Natural killer cell (primary cell): ENCODE data around the gene OSCP1. TPM values are rescaled to one million over a fixed set of nuclear protein-coding genes. Genes with fewer than 3 reads are reported as not detected.

Source experiments
- ATAC-seq, 3 donors: fragments of 150-1000 bp in 2 of 3; fragments of 200-7000 bp in 1 of 3; cut with Tn5 transposase; 1 replicate in 1 of 3; 2 replicates in 2 of 3; pipeline ENCODE4 v1.10.0; 2021; ENCODE audit warnings: mild to moderate bottlenecking in 2 of 3, moderate library complexity in 2 of 3
- DNase-seq, 2 donors: peaks; one replicate each; pipeline versions ENCODE4 v3.0.0 to v3.0.0-alpha.2; 2013 to 2021; ENCODE audit warnings: mixed read lengths in 1 of 2
- H3K27ac ChIP-seq: one replicate; pipeline ENCODE4 v1.5.1; 2013; ENCODE audit warnings: mild to moderate bottlenecking, low read length
- H3K27me3 ChIP-seq: one replicate; pipeline ENCODE4 v1.6.1; 2013; ENCODE audit warnings: low read length; ENCODE audit not compliant: control insufficient read depth, insufficient read depth
- H3K36me3 ChIP-seq: one replicate; pipeline ENCODE4 v1.6.1; 2013; ENCODE audit warnings: low read length; ENCODE audit not compliant: control insufficient read depth, insufficient read depth
- H3K4me1 ChIP-seq: one replicate; pipeline ENCODE4 v1.6.1; 2013; ENCODE audit warnings: low read length; ENCODE audit not compliant: control insufficient read depth, insufficient read depth
- H3K4me3 ChIP-seq: one replicate; pipeline ENCODE4 v1.5.1; 2013; ENCODE audit warnings: low read length
- H3K9me3 ChIP-seq: one replicate; pipeline ENCODE4 v1.6.1; 2013; ENCODE audit warnings: low read length; ENCODE audit not compliant: control insufficient read depth, insufficient read depth
- H3K27ac Mint-ChIP-seq, 2 donors: one replicate each; pipeline ENCODE4 v1.8.0; 2022; ENCODE audit warnings: mild to moderate bottlenecking in 2 of 2, mixed read lengths in 2 of 2, moderate library complexity in 1 of 2
- H3K27me3 Mint-ChIP-seq, 2 donors: one replicate each; pipeline ENCODE4 v1.8.0; 2022; ENCODE audit warnings: low read depth in 2 of 2, mixed read lengths in 2 of 2
- H3K36me3 Mint-ChIP-seq: one replicate; pipeline ENCODE4 v1.8.0; 2022; ENCODE audit warnings: mixed read lengths
- H3K4me1 Mint-ChIP-seq, 2 donors: one replicate each; pipeline ENCODE4 v1.8.0; 2022; ENCODE audit warnings: mixed read lengths in 2 of 2
- H3K4me3 Mint-ChIP-seq: one replicate; pipeline ENCODE4 v1.8.0; 2022; ENCODE audit warnings: mild to moderate bottlenecking, moderate library complexity, mixed read lengths
- H3K9me3 Mint-ChIP-seq, 2 donors: one replicate each; pipeline ENCODE4 v1.8.0; 2022; ENCODE audit warnings: mixed read lengths in 2 of 2
- CTCF ChIP-seq: fragments of 200-600 bp; IDR thresholded peaks from one replicate; pipeline ENCODE4 v1.8.0; 2022; ENCODE audit warnings: antibody characterized with exemption
- WGBS: methylation state at CpG from one replicate; pipeline ENCODE4 v1.1.7; 2013; ENCODE audit warnings: missing lambda C conversion rate; ENCODE audit not compliant: insufficient coverage; 5-methylcytosine and 5-hydroxymethylcytosine counted together
- intact Hi-C: fragments of 100-400 bp; cut with micrococcal nuclease; formaldehyde crosslinking; loops from one replicate; pipeline ENCODE4 v1.14.2; 2022
- total RNA-seq, 4 donors: library from RNA; stranded (reverse); fragments of 120-200 nt in 1 of 4; gene quantifications; one replicate each; pipeline versions ENCODE4 v1.2.3 to v1.2.4, GENCODE V29; 2013 to 2022

OSCP1 gene
- total RNA-seq, 3 donors from 2014 or later (not counting 1 experiment from before 2014, with no cell fraction given), result 2.3 TPM; not detected in 2

GRCh38 chr1:36390411-36390810 is 59.8 kb downstream of the OSCP1 start:
- Histone ChIP-seq H3K27ac (peak overlapping the region; percentile 46), H3K36me3 (peaks cover 36% of the 10 kb centered on the region), H3K4me1 (peaks cover 44% of the 10 kb centered on the region), H3K9me3 (no peaks in the 10 kb centered on the region), H3K4me3 (no peak overlapping the region), H3K27me3 (no peaks in the 10 kb centered on the region)
- peaks cover 11 to 24% of the 10 kb centered on the region in 2 donors for H3K4me1 Mint-ChIP-seq
- no peaks in the 10 kb centered on the region for H3K27me3 Mint-ChIP-seq
- H3K4me3 Mint-ChIP-seq, result no peak overlapping the region
- no peaks in the 10 kb centered on the region for H3K9me3 Mint-ChIP-seq
- 67% methylated on average over 2 of the region's 2 CpGs for WGBS
- DNase-seq (no peak), ATAC-seq (no peak)
- no peak for TF ChIP-seq CTCF
- intact Hi-C loops, result no loop called here
- H3K36me3 Mint-ChIP-seq, result no peaks in the 10 kb centered on the region
- no peak overlapping the region for H3K27ac Mint-ChIP-seq

GRCh38 chr1:36389999-36390398 is 60.3 kb downstream of the OSCP1 start:
- H3K4me3 Mint-ChIP-seq, result no peak overlapping the region
- intact Hi-C loops, result loop anchor here (5.0 kb wide), 1 partner anchor 168 kb away; the partner anchor contains the start of gene THRAP3
- no peak for DNase-seq
- Histone ChIP-seq H3K4me3 (no peak overlapping the region), H3K36me3 (peaks cover 36% of the 10 kb centered on the region), H3K4me1 (peaks cover 45% of the 10 kb centered on the region), H3K27me3 (no peaks in the 10 kb centered on the region), H3K27ac (peak overlapping the region; percentile 46), H3K9me3 (no peaks in the 10 kb centered on the region)
- TF ChIP-seq CTCF, result no peak
- H3K36me3 Mint-ChIP-seq, result no peaks in the 10 kb centered on the region
- WGBS, result 94% methylated on average over 1 of the region's 1 CpG
- peaks cover 12 to 24% of the 10 kb centered on the region in 2 donors for H3K4me1 Mint-ChIP-seq
- ATAC-seq, result no peak
- H3K27me3 Mint-ChIP-seq, result no peaks in the 10 kb centered on the region
- no peak overlapping the region for H3K27ac Mint-ChIP-seq
- H3K9me3 Mint-ChIP-seq, result no peaks in the 10 kb centered on the region

GRCh38 chr1:36389261-36389660 is 61.0 kb downstream of the OSCP1 start:
- Histone ChIP-seq H3K4me1 (peaks cover 52% of the 10 kb centered on the region), H3K9me3 (no peaks in the 10 kb centered on the region), H3K36me3 (peaks cover 36% of the 10 kb centered on the region), H3K27ac (peak overlapping the region; percentile 37), H3K4me3 (no peak overlapping the region), H3K27me3 (no peaks in the 10 kb centered on the region)
- ATAC-seq (no peak), DNase-seq (no peak)
- no peak overlapping the region for H3K4me3 Mint-ChIP-seq
- no peak for TF ChIP-seq CTCF
- H3K4me1 Mint-ChIP-seq, result peaks cover 19 to 28% of the 10 kb centered on the region in 2 donors
- H3K36me3 Mint-ChIP-seq, result no peaks in the 10 kb centered on the region
- intact Hi-C loops, result loop anchor here (5.0 kb wide), 1 partner anchor 167 kb away; the partner anchor contains the start of gene THRAP3
- WGBS, result 92% methylated on average over 2 of the region's 2 CpGs
- H3K27me3 Mint-ChIP-seq, result no peaks in the 10 kb centered on the region
- H3K27ac Mint-ChIP-seq, result peak overlapping the region in 1 of 2 donors; percentile 64
- no peaks in the 10 kb centered on the region for H3K9me3 Mint-ChIP-seq
